ENCODE results near the gene NEK9. TPM values are rescaled to one million over a fixed set of nuclear protein-coding genes. Genes with fewer than 3 reads are reported as not detected.

The NEK9 gene
- total and polyA plus RNA-seq, 9 of the 15 experiments (the other 6 are each of a cell fraction or from before 2014, with no cell fraction given): 2.8 to 39.6 (median 19.8) TPM

GRCh38 chr14:75090353-75090752 lies 36.5 kb downstream of the NEK9 start:
- no peaks in the 10 kb centered on the region for H3K9me3 ChIP-seq (replicated peaks; ENCODE audit: control insufficient read depth, insufficient read depth, low read depth, low read length)
- WGBS (ENCODE audit: insufficient coverage, low coverage, missing lambda C conversion rate): 69% methylated on average over 3 of the region's 3 CpGs
- no TSS peak for BruUV-seq (replicated peaks)
- no peak overlapping the region for H3K9ac ChIP-seq (ENCODE audit: insufficient read depth in 1 of 2, low read depth in 2 of 2, low read length in 2 of 2)
- in situ Hi-C loops (cut with MboI) (no loop called here), intact Hi-C loops (cut with micrococcal nuclease) (no loop called here)
- no peak overlapping the region for H3K4me2 ChIP-seq (ENCODE audit: insufficient read depth, low read length)
- H3K4me3 ChIP-seq: no peak overlapping the region
- no peak for DNase-seq (ENCODE audit: extremely low read depth in 1 of 4, low spot score in 3 of 4)
- H3K9me1 ChIP-seq (ENCODE audit: control insufficient read depth, insufficient read depth, low read length): no peaks in the 10 kb centered on the region
- no peaks in the 10 kb centered on the region for H4K20me1 ChIP-seq (replicated peaks; ENCODE audit: control insufficient read depth, insufficient read depth, low read length)
- no peak for ATAC-seq
- H3K27ac ChIP-seq (ENCODE audit: extremely low read depth, low read depth, low read length): no peak overlapping the region
- H3K79me2 ChIP-seq (ENCODE audit: control insufficient read depth, insufficient read depth, low read length): no peaks in the 10 kb centered on the region
- POLR2A ChIA-PET: interaction anchor here (1.1 kb wide), 1 partner anchor 9 kb away, joined by 3 read pairs; no protein-coding TSS in a partner anchor
- CTCF ChIA-PET (ENCODE audit: low intra/inter-chr PET ratio): no interaction called here
- H3K36me3 ChIP-seq (ENCODE audit: control insufficient read depth, insufficient read depth, low read length): peaks cover 34% of the 10 kb centered on the region; the same call in 2 of the 3 replicates
- H3K4me1 ChIP-seq (replicated peaks in 1 of 2; ENCODE audit: control insufficient read depth in 2 of 2, insufficient read depth in 2 of 2, low read length in 2 of 2): no peaks in the 10 kb centered on the region
- no peaks in the 10 kb centered on the region for H3K27me3 ChIP-seq (ENCODE audit: control insufficient read depth in 2 of 2, insufficient read depth in 2 of 2, low read length in 2 of 2)
- no peak for FAIRE-seq
- no peak overlapping the region for H2AFZ ChIP-seq (ENCODE audit: low read depth, low read length)
- no peak for TF ChIP-seq ARID4B (CRISPR knock-in tag; IDR thresholded peaks at IDR 0.05)
- no peak for TF ChIP-seq ZNF699 (CRISPR knock-in tag; IDR thresholded peaks at IDR 0.05; ENCODE audit: insufficient replicate concordance)
- TF ChIP-seq RBM34 (IDR thresholded peaks at IDR 0.05; ENCODE audit: borderline replicate concordance, insufficient read depth, low read length): no peak
- no peak for TF ChIP-seq GABPA (tag; conservative IDR thresholded peaks at IDR 0.05; ENCODE audit: low read depth)
- no peak for TF ChIP-seq ZNF318 (IDR thresholded peaks at IDR 0.05; ENCODE audit: borderline replicate concordance in 1 of 2, low read depth in 1 of 2)
- TF ChIP-seq RFX5 (IDR thresholded peaks at IDR 0.05; ENCODE audit: low read depth, low read length): no peak
- TF ChIP-seq HMBOX1 (IDR thresholded peaks at IDR 0.05): no peak
